Neural cell (in vitro differentiated cells): ENCODE results near the gene PGLYRP1. TPM values are rescaled to one million over a fixed set of nuclear protein-coding genes. Genes with fewer than 3 reads are reported as not detected.

Experiments used
- H2AFZ ChIP-seq: fragments of 200-600, 300-800 bp; sonication (generic), shearing (Covaris generic); 2 replicates; pipeline ENCODE4 v1.6.0; 2014; ENCODE audit warnings: low read depth, mild to moderate bottlenecking, antibody characterized with exemption, low read length, moderate library complexity
- H3F3A ChIP-seq: fragments of 200-600 bp; shearing (Covaris generic); 2 replicates; pipeline ENCODE4 v1.6.1; 2016; ENCODE audit warnings: mild to moderate bottlenecking, moderate library complexity, mixed read lengths, antibody characterized with exemption, low read length; ENCODE audit not compliant: insufficient read depth, poor library complexity, severe bottlenecking
- H3K27ac ChIP-seq: fragments of 200-600, 300-800 bp; sonication (generic), shearing (Covaris generic); 2 replicates; pipeline ENCODE4 v1.5.1; 2014; ENCODE audit warnings: mild to moderate bottlenecking, low read length, moderate library complexity
- H3K27me3 ChIP-seq: fragments of 300-800, 200-600 bp; sonication (generic), shearing (Covaris generic); 2 replicates; pipeline ENCODE4 v1.6.0; 2014; ENCODE audit warnings: mild to moderate bottlenecking, low read depth, low read length, moderate library complexity; ENCODE audit not compliant: insufficient read depth
- H3K36me3 ChIP-seq: fragments of 300-800, 200-600 bp; sonication (generic), shearing (Covaris generic); 2 replicates; pipeline ENCODE4 v1.5.1; 2014; ENCODE audit warnings: mild to moderate bottlenecking, antibody characterized with exemption, low read length, moderate library complexity; ENCODE audit not compliant: insufficient read depth
- H3K4me2 ChIP-seq: fragments of 300-800, 200-600 bp; sonication (generic), shearing (Covaris generic); 2 replicates; pipeline ENCODE4 v1.6.0; 2014; ENCODE audit warnings: mild to moderate bottlenecking, low read length
- H3K4me3 ChIP-seq: fragments of 300-800, 200-600 bp; sonication (generic), shearing (Covaris generic); 2 replicates; pipeline ENCODE4 v1.5.1; 2014; ENCODE audit warnings: mild to moderate bottlenecking, low read length, moderate library complexity
- H3K79me2 ChIP-seq: fragments of 200-600 bp; shearing (Covaris generic); replicated peaks from 2 replicates; pipeline ENCODE4 v1.6.0; 2014; ENCODE audit warnings: mild to moderate bottlenecking, low read length, moderate library complexity; ENCODE audit not compliant: insufficient read depth
- H3K9ac ChIP-seq: fragments of 300-800, 200-600 bp; sonication (generic), shearing (Covaris generic); 2 replicates; pipeline ENCODE4 v1.6.1; 2016; ENCODE audit warnings: mild to moderate bottlenecking, low read length, mixed read lengths
- H3K9me2 ChIP-seq: fragments of 200-600 bp; shearing (Covaris generic); 2 replicates; pipeline ENCODE4 v1.6.1; 2016; ENCODE audit warnings: mild to moderate bottlenecking, low read length, mixed read lengths; ENCODE audit not compliant: insufficient read depth
- H3K9me3 ChIP-seq: fragments of 200-600, 300-800 bp; sonication (generic), shearing (Covaris generic); 2 replicates; pipeline ENCODE4 v1.6.1; 2016; ENCODE audit warnings: mild to moderate bottlenecking, mixed run types, low read length, moderate library complexity, mixed read lengths
- H4K20me1 ChIP-seq: fragments of 200-600 bp; shearing (Covaris generic); 2 replicates; pipeline ENCODE4 v1.6.1; 2016; ENCODE audit warnings: mild to moderate bottlenecking, mixed run types; ENCODE audit not compliant: insufficient read depth
- EP300 ChIP-seq: fragments of 450-650 bp; conservative IDR thresholded peaks from 2 replicates; pipeline ENCODE4 v1.6.1; 2014; ENCODE audit warnings: antibody characterized with exemption, mild to moderate bottlenecking, moderate library complexity; ENCODE audit not compliant: poor library complexity, severe bottlenecking
- EZH2 ChIP-seq: fragments of 200-600, 300-800 bp; shearing (Covaris generic), sonication (generic); IDR thresholded peaks from 2 replicates; pipeline ENCODE4 v1.6.1; 2014; ENCODE audit warnings: antibody characterized with exemption, low read length, borderline replicate concordance, mild to moderate bottlenecking; ENCODE audit not compliant: insufficient read depth, poor library complexity, severe bottlenecking
- MXI1 ChIP-seq: fragments of 450-650 bp; conservative IDR thresholded peaks from 2 replicates; pipeline ENCODE4 v1.6.1; 2014; ENCODE audit warnings: antibody characterized with exemption, mild to moderate bottlenecking; ENCODE audit not compliant: poor library complexity, severe bottlenecking
- POLR2AphosphoS5 ChIP-seq: IDR thresholded peaks from 2 replicates; pipeline ENCODE4 v1.6.1; 2012
- RAD21 ChIP-seq: fragments of 450-650 bp; conservative IDR thresholded peaks from 2 replicates; pipeline ENCODE4 v1.6.1; 2014; ENCODE audit warnings: antibody characterized with exemption, mild to moderate bottlenecking, moderate library complexity
- SMC3 ChIP-seq: fragments of 450-650 bp; conservative IDR thresholded peaks from 2 replicates; pipeline ENCODE4 v1.6.1; 2014; ENCODE audit warnings: antibody characterized with exemption, mild to moderate bottlenecking, moderate library complexity; ENCODE audit not compliant: poor library complexity
- TAF1 ChIP-seq: IDR thresholded peaks from 2 replicates; pipeline ENCODE4 v1.6.1; 2012; ENCODE audit warnings: low read depth
- polyA plus RNA-seq: library from polyadenylated mRNA; depleted of rRNA; stranded (reverse); fragments of >200 nt; gene quantifications from 2 replicates; pipeline ENCODE4 v1.2.3, GENCODE V29; 2014
- TF ChIP-seq, protein P1 (sequence below): fragments of 450-650 bp; IDR thresholded peaks from 2 replicates; pipeline ENCODE4 v1.5.1; 2014; ENCODE audit warnings: antibody characterized with exemption, mild to moderate bottlenecking, moderate library complexity; ENCODE audit not compliant: poor library complexity, severe bottlenecking
- TF ChIP-seq, protein P2 (sequence below): IDR thresholded peaks from 2 replicates; pipeline ENCODE4 v1.6.1; 2012; ENCODE audit warnings: borderline replicate concordance

The PGLYRP1 gene
- polyA plus RNA-seq, 1 donor from 2014 or later, result not detected

DNA sequence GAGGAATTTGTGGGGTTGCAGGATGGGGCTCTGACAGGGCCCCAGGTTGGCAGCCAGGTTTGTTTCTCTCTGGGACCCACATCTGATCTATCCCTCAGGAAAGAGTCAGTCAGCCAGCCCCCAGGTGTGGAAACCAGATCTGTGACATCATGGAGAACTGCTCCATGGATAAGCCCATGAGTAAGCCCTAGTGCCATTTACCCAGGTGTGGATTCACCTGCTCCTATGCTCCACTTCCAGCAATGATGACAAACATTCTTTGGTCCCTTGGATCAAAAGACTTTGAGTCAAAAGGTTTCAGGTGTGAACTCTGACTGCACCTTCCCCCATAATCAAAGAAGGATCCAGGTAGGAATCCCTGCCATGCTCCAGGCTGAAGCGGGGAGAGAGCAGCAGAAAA lies 44.8 kb upstream of the PGLYRP1 start:
- no peaks in the 10 kb centered on the region for H3K36me3 ChIP-seq
- H3K27me3 ChIP-seq, result no peaks in the 10 kb centered on the region
- H2AFZ ChIP-seq, result no peak overlapping the region
- H3K9ac ChIP-seq, result no peak overlapping the region
- no peak overlapping the region for H3K4me3 ChIP-seq
- H3K4me2 ChIP-seq, result no peak overlapping the region
- no peaks in the 10 kb centered on the region for H4K20me1 ChIP-seq
- H3K9me2 ChIP-seq, result no peaks in the 10 kb centered on the region
- no peak overlapping the region for H3K27ac ChIP-seq
- no peaks in the 10 kb centered on the region for H3K9me3 ChIP-seq
- H3K79me2 ChIP-seq, result no peaks in the 10 kb centered on the region
- H3F3A ChIP-seq, result no peaks in the 10 kb centered on the region
- TF ChIP-seq, protein P1, sequence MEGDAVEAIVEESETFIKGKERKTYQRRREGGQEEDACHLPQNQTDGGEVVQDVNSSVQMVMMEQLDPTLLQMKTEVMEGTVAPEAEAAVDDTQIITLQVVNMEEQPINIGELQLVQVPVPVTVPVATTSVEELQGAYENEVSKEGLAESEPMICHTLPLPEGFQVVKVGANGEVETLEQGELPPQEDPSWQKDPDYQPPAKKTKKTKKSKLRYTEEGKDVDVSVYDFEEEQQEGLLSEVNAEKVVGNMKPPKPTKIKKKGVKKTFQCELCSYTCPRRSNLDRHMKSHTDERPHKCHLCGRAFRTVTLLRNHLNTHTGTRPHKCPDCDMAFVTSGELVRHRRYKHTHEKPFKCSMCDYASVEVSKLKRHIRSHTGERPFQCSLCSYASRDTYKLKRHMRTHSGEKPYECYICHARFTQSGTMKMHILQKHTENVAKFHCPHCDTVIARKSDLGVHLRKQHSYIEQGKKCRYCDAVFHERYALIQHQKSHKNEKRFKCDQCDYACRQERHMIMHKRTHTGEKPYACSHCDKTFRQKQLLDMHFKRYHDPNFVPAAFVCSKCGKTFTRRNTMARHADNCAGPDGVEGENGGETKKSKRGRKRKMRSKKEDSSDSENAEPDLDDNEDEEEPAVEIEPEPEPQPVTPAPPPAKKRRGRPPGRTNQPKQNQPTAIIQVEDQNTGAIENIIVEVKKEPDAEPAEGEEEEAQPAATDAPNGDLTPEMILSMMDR, result no peak
- TF ChIP-seq TAF1 (no peak), MXI1 (no peak), RAD21 (no peak), POLR2AphosphoS5 (no peak), EZH2 (no peak), SMC3 (no peak), EP300 (no peak)

DNA sequence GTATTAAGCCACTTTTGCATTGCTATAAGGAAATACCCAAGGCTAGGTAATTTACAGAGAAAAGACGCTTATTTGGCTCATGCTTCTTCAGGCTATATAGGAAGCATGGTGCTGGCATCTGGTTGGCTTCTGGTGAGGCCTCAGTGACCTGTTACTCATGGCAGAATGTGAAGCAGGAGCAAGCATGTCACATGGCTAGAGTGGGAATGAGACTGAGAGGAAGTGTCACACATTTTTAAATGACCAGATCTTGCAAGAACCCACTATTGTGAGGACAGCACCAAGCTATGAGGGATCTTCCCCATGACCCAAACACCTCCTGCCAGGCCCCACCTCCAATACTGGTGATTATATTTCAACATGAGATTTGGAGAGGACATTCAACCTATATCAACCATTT lies 43.6 kb upstream of the PGLYRP1 start:
- Histone ChIP-seq H3K9ac (no peak overlapping the region), H3K27ac (no peak overlapping the region), H3K4me3 (no peak overlapping the region), H3K9me2 (no peaks in the 10 kb centered on the region), H3K79me2 (no peaks in the 10 kb centered on the region), H3F3A (no peaks in the 10 kb centered on the region), H3K9me3 (no peaks in the 10 kb centered on the region), H2AFZ (no peak overlapping the region), H3K36me3 (no peaks in the 10 kb centered on the region), H4K20me1 (no peaks in the 10 kb centered on the region), H3K4me2 (no peak overlapping the region), H3K27me3 (no peaks in the 10 kb centered on the region)
- no peak for TF ChIP-seq POLR2AphosphoS5
- TF ChIP-seq, protein P2, sequence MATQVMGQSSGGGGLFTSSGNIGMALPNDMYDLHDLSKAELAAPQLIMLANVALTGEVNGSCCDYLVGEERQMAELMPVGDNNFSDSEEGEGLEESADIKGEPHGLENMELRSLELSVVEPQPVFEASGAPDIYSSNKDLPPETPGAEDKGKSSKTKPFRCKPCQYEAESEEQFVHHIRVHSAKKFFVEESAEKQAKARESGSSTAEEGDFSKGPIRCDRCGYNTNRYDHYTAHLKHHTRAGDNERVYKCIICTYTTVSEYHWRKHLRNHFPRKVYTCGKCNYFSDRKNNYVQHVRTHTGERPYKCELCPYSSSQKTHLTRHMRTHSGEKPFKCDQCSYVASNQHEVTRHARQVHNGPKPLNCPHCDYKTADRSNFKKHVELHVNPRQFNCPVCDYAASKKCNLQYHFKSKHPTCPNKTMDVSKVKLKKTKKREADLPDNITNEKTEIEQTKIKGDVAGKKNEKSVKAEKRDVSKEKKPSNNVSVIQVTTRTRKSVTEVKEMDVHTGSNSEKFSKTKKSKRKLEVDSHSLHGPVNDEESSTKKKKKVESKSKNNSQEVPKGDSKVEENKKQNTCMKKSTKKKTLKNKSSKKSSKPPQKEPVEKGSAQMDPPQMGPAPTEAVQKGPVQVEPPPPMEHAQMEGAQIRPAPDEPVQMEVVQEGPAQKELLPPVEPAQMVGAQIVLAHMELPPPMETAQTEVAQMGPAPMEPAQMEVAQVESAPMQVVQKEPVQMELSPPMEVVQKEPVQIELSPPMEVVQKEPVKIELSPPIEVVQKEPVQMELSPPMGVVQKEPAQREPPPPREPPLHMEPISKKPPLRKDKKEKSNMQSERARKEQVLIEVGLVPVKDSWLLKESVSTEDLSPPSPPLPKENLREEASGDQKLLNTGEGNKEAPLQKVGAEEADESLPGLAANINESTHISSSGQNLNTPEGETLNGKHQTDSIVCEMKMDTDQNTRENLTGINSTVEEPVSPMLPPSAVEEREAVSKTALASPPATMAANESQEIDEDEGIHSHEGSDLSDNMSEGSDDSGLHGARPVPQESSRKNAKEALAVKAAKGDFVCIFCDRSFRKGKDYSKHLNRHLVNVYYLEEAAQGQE, result no peak
- TF ChIP-seq TAF1, result no peak
- no peak for TF ChIP-seq RAD21
- no peak for TF ChIP-seq MXI1
- no peak for TF ChIP-seq EZH2
- TF ChIP-seq EP300, result no peak
